HUDEP-2 (cell line): Measurements from ENCODE around the gene XKR7.
"Not testable (repeated sequence)": the region's sequence is repeated elsewhere in the genome, so short reads cannot be mapped to it uniquely, and the experiment has no call there.

ENCODE experiments used
- DNase-seq, 76 experiments: peaks; one replicate each; lab custom pipeline; 2025; ENCODE audit not compliant: unreplicated experiment in 76 of 76; lab: John Stamatoyannopoulos, UW

XKR7 gene

GRCh38 chr20:32010101-32010500, 42.1 kb downstream of the XKR7 start, which contains the start of gene CCM2L:
TSS of gene CCM2L (plus strand) at chr20:32010438. CDS start at chr20:32010455, 17 bp downstream.
- no peak for DNase-seq

GRCh38 chr20:32010666-32011065, 42.7 kb downstream of the XKR7 start:
- no peak for DNase-seq

GRCh38 chr20:32012159-32012688, 44.3 kb downstream of the XKR7 start:
- DNase-seq = no peak

- no peak for DNase-seq
Measured at GRCh38 chr20:32013326-32013725, 45.4 kb downstream of the XKR7 start.

- DNase-seq = no peak
Measured at GRCh38 chr20:32017711-32018251, 49.8 kb downstream of the XKR7 start.

- DNase-seq = peak in 11 of 76 experiments; percentile 2 to 25 (median 12)
Measured at GRCh38 chr20:32018269-32019155, 50.6 kb downstream of the XKR7 start.

- no peak for DNase-seq
Measured at GRCh38 chr20:32019156-32019510, 51.2 kb downstream of the XKR7 start.

GRCh38 chr20:32019563-32020463, 51.9 kb downstream of the XKR7 start:
- no peak for DNase-seq

- DNase-seq = no peak
Measured at GRCh38 chr20:32021091-32021490, 53.1 kb downstream of the XKR7 start.

GRCh38 chr20:32024683-32025295, 56.8 kb downstream of the XKR7 start:
- DNase-seq = no peak

GRCh38 chr20:32027643-32028042, 59.7 kb downstream of the XKR7 start:
- no peak for DNase-seq

- DNase-seq = no peak
Measured at GRCh38 chr20:32028647-32029372, 60.9 kb downstream of the XKR7 start.

- DNase-seq = no peak
Measured at GRCh38 chr20:32029561-32029960, 61.6 kb downstream of the XKR7 start.

GRCh38 chr20:32031007-32031958, 63.3 kb downstream of the XKR7 start:
- peak in 31 of 76 experiments; percentile 4 to 47 (median 20) for DNase-seq

GRCh38 chr20:32033316-32033715, 65.4 kb downstream of the XKR7 start:
- no peak for DNase-seq

- DNase-seq = not testable (repeated sequence)
Measured at GRCh38 chr20:32033721-32034120, 65.8 kb downstream of the XKR7 start.

- DNase-seq = no peak
Measured at GRCh38 chr20:32034581-32035425, 66.9 kb downstream of the XKR7 start.

- DNase-seq = no peak
Measured at GRCh38 chr20:32035426-32035779, 67.5 kb downstream of the XKR7 start.
